ENCODE results near the gene SPDL1. TPM values are rescaled to one million over a fixed set of nuclear protein-coding genes. Genes with fewer than 3 reads are reported as not detected.

SPDL1 gene
- total RNA-seq, 2 experiments from 2014 or later = 63.6 to 64.1 TPM

DNA sequence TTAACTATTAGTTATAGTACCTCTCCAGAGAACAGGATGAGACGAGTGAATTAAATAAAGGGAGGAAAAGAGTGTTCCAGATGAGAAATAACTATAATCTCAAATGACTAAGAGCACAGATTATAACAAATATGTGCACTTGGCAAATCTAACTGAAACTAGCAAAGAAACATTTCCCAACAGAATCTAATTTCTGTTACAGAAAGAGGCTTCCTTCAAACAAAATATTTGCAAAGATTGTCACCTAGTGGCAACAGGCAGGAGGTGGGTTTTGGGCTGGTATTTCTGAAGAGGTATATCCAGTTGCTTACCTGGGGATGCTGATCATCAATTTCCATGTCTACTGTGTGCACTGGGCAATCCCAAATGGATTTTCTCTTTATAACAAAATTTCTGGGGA is 5.6 kb upstream of the SPDL1 start:
- Mint-ChIP-seq H3K9me3 (ENCODE audit: insufficient read depth) (no peaks in the 10 kb centered on the region), H3K36me3 (ENCODE audit: low read depth) (no peaks in the 10 kb centered on the region), H3K4me1 (ENCODE audit: low read depth) (peaks cover 7% of the 10 kb centered on the region), H3K4me3 (no peak overlapping the region), H3K27ac (no peak overlapping the region), H3K27me3 (ENCODE audit: low read depth) (peaks cover 32% of the 10 kb centered on the region)
- ATAC-seq (no peak), DNase-seq (no peak)
- CTCF ChIA-PET = no interaction called here
- POLR2A ChIA-PET = no interaction called here

DNA sequence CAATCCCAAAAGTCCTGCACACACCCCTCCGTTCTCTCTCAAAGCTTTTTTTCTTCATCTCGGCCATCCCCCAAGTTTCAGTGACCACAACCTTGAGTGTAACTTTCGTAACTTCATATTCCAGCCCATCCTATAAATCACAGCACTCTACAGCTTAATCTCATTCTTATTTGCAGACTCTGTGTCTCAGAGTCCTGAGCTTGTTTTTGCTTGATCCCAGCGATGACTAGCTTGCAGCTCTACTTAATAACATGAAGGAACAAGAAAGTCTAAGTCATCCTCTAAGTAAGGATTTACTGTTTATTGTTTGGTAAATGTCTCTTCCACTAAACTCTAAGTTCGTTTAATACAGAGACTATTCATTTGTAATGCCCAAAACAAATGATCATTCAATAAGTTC is 2.6 kb upstream of the SPDL1 start:
- POLR2A ChIA-PET = interaction anchor here (0.6 kb wide), 1 partner anchor 101 kb away, joined by 5 read pairs; no protein-coding TSS in a partner anchor
- Mint-ChIP-seq H3K9me3 (ENCODE audit: insufficient read depth) (no peaks in the 10 kb centered on the region), H3K36me3 (ENCODE audit: low read depth) (peaks cover 2% of the 10 kb centered on the region), H3K4me1 (ENCODE audit: low read depth) (peaks cover 25% of the 10 kb centered on the region), H3K27ac (no peak overlapping the region), H3K27me3 (ENCODE audit: low read depth) (peaks cover 14% of the 10 kb centered on the region), H3K4me3 (no peak overlapping the region)
- ATAC-seq = no peak
- DNase-seq = no peak
- CTCF ChIA-PET = interaction anchor here (0.8 to 3.5 kb wide), 12 partner anchors 8 to 902 kb away, joined by 3 to 20 read pairs (median 3); no protein-coding TSS in a partner anchor

DNA sequence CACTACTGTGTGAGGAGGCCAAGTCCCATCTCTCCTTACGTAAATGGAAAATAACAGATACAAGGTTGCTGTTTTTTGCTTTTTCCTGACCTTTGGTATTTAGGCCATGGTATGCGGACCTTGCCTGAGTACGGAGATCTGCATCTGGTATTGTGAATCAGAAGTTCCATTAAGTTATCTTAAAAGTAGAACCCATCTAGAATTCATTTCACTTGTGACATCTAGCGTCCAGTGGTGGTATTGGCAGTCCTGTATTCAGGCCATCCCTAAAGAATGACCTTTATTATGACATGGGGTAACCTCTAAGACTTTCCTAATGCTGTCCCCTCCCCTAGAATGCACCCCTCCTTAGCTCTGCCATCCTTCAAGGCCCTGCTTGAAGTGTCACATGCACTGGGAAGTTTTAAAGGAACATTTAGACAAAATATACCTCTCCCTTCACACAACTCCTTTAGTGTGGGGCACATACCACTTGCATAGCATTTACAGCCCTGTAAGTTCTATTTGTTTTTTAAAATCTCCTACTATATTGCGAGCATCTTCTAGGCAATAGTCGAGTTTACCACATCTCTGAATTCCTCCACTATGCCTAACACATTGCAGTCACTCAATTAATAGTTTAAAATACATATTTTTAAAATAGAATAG is 1.9 kb upstream of the SPDL1 start:
- Mint-ChIP-seq H3K9me3 (ENCODE audit: insufficient read depth) (no peaks in the 10 kb centered on the region), H3K27ac (no peak overlapping the region), H3K4me1 (ENCODE audit: low read depth) (peaks cover 31% of the 10 kb centered on the region), H3K36me3 (ENCODE audit: low read depth) (peaks cover 5% of the 10 kb centered on the region), H3K27me3 (ENCODE audit: low read depth) (peaks cover 9% of the 10 kb centered on the region), H3K4me3 (no peak overlapping the region)
- ATAC-seq = peak; percentile 17
- peak; percentile 73 for DNase-seq
- POLR2A ChIA-PET = interaction anchor here (0.5 to 1.0 kb wide), 3 partner anchors 56 to 390 kb away, joined by 4 to 5 read pairs (median 5); partner anchors contain the start of gene DOCK2
- CTCF ChIA-PET = interaction anchor here (1.0 to 3.5 kb wide), 10 partner anchors 12 to 903 kb away, joined by 3 to 20 read pairs (median 4); no protein-coding TSS in a partner anchor

DNA sequence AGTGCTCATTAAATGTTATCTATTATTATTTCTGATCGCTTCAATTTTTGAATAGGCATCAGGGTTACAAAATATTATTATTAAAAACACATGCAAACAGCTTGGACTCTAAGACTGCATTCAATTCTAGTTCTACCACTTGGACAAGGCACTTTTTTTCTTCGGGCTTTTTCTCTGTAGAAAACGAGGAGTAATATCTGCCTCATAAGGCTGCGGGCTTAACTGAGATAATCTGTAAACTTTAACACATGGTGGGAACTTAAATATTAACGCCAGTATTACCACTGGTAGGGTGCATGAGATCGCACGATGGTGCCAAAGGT is 511 bp upstream of the SPDL1 start:
- peak overlapping the region; percentile 98 for H3K4me3 Mint-ChIP-seq
- no peaks in the 10 kb centered on the region for H3K9me3 Mint-ChIP-seq (ENCODE audit: insufficient read depth)
- H3K27ac Mint-ChIP-seq = peak overlapping the region; percentile 97
- H3K36me3 Mint-ChIP-seq (ENCODE audit: low read depth) = peaks cover 5% of the 10 kb centered on the region
- peaks cover 2% of the 10 kb centered on the region for H3K27me3 Mint-ChIP-seq (ENCODE audit: low read depth)
- no peak for ATAC-seq
- CTCF ChIA-PET = interaction anchor here (1.2 to 3.5 kb wide), 4 partner anchors 9 to 596 kb away, joined by 3 to 20 read pairs (median 5); no protein-coding TSS in a partner anchor
- POLR2A ChIA-PET = interaction anchor here (1.2 to 1.4 kb wide), 5 partner anchors 9 to 88 kb away, joined by 3 to 32 read pairs (median 5); partner anchors contain the start of gene DOCK2
- peaks cover 36% of the 10 kb centered on the region for H3K4me1 Mint-ChIP-seq (ENCODE audit: low read depth)
- no peak for DNase-seq

DNA sequence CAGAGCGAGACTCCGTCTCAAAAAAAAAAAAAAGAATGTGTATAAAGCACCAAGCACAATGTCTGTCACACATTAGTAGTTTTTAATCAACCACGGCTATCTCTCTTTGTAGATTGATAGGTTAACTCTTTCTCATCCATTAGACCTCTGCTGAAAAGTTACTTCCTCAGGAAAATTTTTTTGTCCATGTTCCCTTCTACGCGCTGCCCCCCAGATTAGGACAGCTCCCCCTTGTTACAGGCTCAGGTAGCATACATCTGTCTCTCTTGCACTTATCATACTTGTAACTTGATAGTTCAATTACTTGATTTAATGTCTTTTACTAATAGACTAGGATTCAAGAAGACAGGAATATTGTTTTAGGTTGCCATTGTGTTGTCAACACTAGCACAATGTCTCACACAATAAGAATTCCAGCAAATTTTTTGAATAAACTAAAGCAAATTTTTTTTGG is 1.5 kb downstream of the SPDL1 start:
- H3K4me3 Mint-ChIP-seq = peak overlapping the region; percentile 98
- no peak for DNase-seq
- H3K4me1 Mint-ChIP-seq (ENCODE audit: low read depth) = peaks cover 36% of the 10 kb centered on the region
- ChIA-PET CTCF (no interaction called here), POLR2A (interaction anchor here (0.5 to 1.0 kb wide), 2 partner anchors 53 to 746 kb away, joined by 4 read pairs; partner anchors contain the start of gene DOCK2)
- H3K27ac Mint-ChIP-seq = peak overlapping the region; percentile 27
- ATAC-seq = no peak
- no peaks in the 10 kb centered on the region for H3K9me3 Mint-ChIP-seq (ENCODE audit: insufficient read depth)
- H3K36me3 Mint-ChIP-seq (ENCODE audit: low read depth) = peaks cover 19% of the 10 kb centered on the region
- no peaks in the 10 kb centered on the region for H3K27me3 Mint-ChIP-seq (ENCODE audit: low read depth)

DNA sequence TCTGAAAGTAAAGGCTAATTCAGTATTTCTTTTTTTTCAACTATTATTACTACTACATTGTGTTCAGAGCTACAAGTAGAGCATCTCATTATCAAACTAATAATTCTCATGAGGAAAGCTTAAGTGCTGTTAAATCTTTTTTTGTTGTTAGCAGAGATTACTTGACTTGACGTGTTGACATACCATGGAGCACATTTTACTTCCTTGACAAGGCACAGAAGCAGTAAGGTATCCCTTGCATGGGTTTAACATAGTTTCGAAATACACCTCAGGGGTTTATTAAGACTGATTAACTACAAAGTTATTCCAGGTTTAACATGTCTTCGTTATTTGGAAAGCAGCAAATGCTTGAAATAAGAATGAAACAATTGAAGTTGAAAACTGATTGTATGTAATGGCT is 7.0 kb downstream of the SPDL1 start:
- POLR2A ChIA-PET = no interaction called here
- CTCF ChIA-PET = no interaction called here
- no peak for ATAC-seq
- Mint-ChIP-seq H3K27ac (no peak overlapping the region), H3K36me3 (ENCODE audit: low read depth) (peaks cover 59% of the 10 kb centered on the region), H3K4me3 (no peak overlapping the region), H3K4me1 (ENCODE audit: low read depth) (peaks cover 14% of the 10 kb centered on the region), H3K27me3 (ENCODE audit: low read depth) (no peaks in the 10 kb centered on the region), H3K9me3 (ENCODE audit: insufficient read depth) (no peaks in the 10 kb centered on the region)
- no peak for DNase-seq

GRCh38 chr5:169591636-169592035 is 8.1 kb downstream of the SPDL1 start:
- no peak overlapping the region for H3K4me3 Mint-ChIP-seq
- no peaks in the 10 kb centered on the region for H3K9me3 Mint-ChIP-seq (ENCODE audit: insufficient read depth)
- peaks cover 5% of the 10 kb centered on the region for H3K4me1 Mint-ChIP-seq (ENCODE audit: low read depth)
- no peak for ATAC-seq
- no peak for DNase-seq
- H3K36me3 Mint-ChIP-seq (ENCODE audit: low read depth) = peaks cover 62% of the 10 kb centered on the region
- POLR2A ChIA-PET = interaction anchor here (0.9 kb wide), 1 partner anchor 8 kb away, joined by 5 read pairs; the partner anchor contains the start of gene SPDL1
- H3K27me3 Mint-ChIP-seq (ENCODE audit: low read depth) = no peaks in the 10 kb centered on the region
- no peak overlapping the region for H3K27ac Mint-ChIP-seq
- CTCF ChIA-PET = no interaction called here

DNA sequence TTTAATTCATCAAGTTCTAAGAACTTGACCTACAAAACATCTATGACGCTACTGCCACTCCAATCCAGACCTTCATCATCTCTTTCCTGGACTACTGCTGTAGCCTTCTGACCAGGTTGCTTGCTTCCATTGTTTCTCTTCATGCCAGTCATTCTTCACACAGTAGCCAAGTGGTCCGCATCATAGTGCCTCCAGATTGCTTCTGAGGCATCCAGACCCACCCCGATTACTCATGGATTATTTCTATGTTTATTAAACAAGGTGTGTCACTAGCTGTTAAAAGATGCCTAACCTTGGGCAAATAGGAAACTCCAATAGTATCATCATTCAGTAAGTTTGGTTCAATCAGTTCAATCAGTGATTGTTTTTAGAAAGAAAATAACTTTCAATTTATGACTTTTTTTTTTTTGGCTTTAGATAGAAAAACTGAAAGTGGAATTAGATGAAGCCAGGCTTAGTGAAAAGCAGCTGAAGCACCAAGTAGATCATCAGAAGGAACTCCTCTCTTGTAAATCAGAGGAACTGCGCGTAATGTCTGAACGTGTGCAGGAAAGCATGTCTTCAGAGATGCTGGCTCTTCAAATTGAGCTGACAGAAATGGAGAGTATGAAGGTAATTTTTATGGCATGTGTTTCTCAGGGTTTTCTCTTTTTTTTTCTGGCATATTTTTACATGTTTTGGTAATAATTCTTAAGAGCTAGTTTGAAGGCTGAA is 9.5 kb downstream of the SPDL1 start:
- ChIA-PET CTCF (no interaction called here), POLR2A (no interaction called here)
- no peak overlapping the region for H3K4me3 Mint-ChIP-seq
- H3K27ac Mint-ChIP-seq = no peak overlapping the region
- no peaks in the 10 kb centered on the region for H3K9me3 Mint-ChIP-seq (ENCODE audit: insufficient read depth)
- H3K27me3 Mint-ChIP-seq (ENCODE audit: low read depth) = no peaks in the 10 kb centered on the region
- peaks cover 71% of the 10 kb centered on the region for H3K36me3 Mint-ChIP-seq (ENCODE audit: low read depth)
- DNase-seq (no peak), ATAC-seq (no peak)
- H3K4me1 Mint-ChIP-seq (ENCODE audit: low read depth) = no peaks in the 10 kb centered on the region

DNA sequence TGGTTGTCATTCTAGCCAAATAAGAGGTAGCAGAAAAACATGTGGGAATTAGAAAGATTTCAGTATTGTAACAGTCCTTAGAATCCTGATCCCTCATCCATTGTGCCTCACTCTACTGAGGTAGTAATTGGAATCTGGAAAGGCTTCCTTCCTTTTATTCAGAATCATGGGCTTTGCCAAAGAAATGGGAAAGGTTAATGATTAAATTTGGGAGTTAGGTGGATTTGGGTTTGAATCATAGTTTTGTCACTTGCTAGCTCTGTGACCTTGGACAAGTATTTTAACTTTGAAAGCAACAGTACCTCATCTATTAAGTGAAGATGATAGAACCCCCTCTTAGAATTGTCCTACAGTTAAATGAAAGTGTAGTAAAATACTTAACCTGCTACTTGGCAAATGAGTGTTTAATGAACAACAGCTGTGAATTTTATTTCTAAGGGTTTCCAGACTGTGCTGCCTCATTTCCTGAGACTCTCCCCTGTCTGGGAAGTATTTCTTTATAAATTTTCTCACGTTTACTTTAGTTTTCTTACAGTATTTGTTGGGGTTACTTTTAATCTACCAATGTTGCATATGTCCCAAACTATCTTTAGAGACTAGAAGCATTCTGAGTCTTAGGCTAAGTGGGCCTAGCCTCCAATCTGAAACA is 11.7 kb downstream of the SPDL1 start:
- no peak for DNase-seq
- Mint-ChIP-seq H3K36me3 (ENCODE audit: low read depth) (peaks cover 70% of the 10 kb centered on the region), H3K4me1 (ENCODE audit: low read depth) (no peaks in the 10 kb centered on the region), H3K27ac (no peak overlapping the region), H3K27me3 (ENCODE audit: low read depth) (no peaks in the 10 kb centered on the region), H3K9me3 (ENCODE audit: insufficient read depth) (no peaks in the 10 kb centered on the region), H3K4me3 (no peak overlapping the region)
- no peak for ATAC-seq
- ChIA-PET POLR2A (interaction anchor here (2.0 kb wide), 1 partner anchor 12 kb away, joined by 7 read pairs; the partner anchor contains the start of gene SPDL1), CTCF (interaction anchor here (1.0 kb wide), 1 partner anchor 14 kb away, joined by 4 read pairs; no protein-coding TSS in a partner anchor)

GRCh38 chr5:169599451-169599850 is 15.9 kb downstream of the SPDL1 start:
- Mint-ChIP-seq H3K4me1 (ENCODE audit: low read depth) (no peaks in the 10 kb centered on the region), H3K9me3 (ENCODE audit: insufficient read depth) (no peaks in the 10 kb centered on the region), H3K27ac (no peak overlapping the region), H3K4me3 (no peak overlapping the region), H3K27me3 (ENCODE audit: low read depth) (no peaks in the 10 kb centered on the region), H3K36me3 (ENCODE audit: low read depth) (peaks cover 65% of the 10 kb centered on the region)
- ChIA-PET CTCF (no interaction called here), POLR2A (no interaction called here)
- no peak for ATAC-seq
- DNase-seq = no peak

GRCh38 chr5:169602535-169602934 is 19.0 kb downstream of the SPDL1 start:
- ATAC-seq (no peak), DNase-seq (no peak)
- ChIA-PET CTCF (no interaction called here), POLR2A (no interaction called here)
- no peak overlapping the region for H3K4me3 Mint-ChIP-seq
- H3K4me1 Mint-ChIP-seq (ENCODE audit: low read depth) = no peaks in the 10 kb centered on the region
- H3K27ac Mint-ChIP-seq = no peak overlapping the region
- H3K9me3 Mint-ChIP-seq (ENCODE audit: insufficient read depth) = no peaks in the 10 kb centered on the region
- peaks cover 4% of the 10 kb centered on the region for H3K27me3 Mint-ChIP-seq (ENCODE audit: low read depth)
- peaks cover 56% of the 10 kb centered on the region for H3K36me3 Mint-ChIP-seq (ENCODE audit: low read depth)

DNA sequence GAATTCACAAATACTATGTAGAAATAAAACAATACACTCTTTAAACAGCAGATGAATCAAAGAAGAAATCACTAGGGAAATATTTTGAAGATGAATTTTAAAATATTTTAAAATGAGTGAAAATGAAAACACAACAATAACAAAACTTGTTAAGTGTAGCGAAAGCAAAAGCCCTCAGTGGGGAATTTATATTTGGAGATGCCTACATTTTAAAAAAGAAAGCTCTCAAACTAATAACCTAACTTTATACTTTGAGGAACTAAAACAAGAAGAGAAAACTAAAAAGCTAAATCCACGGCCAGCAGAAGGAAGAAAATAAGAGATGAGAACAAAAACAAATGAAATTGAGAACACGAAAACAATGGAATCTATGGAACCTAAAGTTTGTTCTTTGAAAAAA is 22.7 kb downstream of the SPDL1 start:
- Mint-ChIP-seq H3K36me3 (ENCODE audit: low read depth) (peaks cover 29% of the 10 kb centered on the region), H3K4me1 (ENCODE audit: low read depth) (no peaks in the 10 kb centered on the region), H3K27me3 (ENCODE audit: low read depth) (peaks cover 17% of the 10 kb centered on the region), H3K4me3 (no peak overlapping the region), H3K9me3 (ENCODE audit: insufficient read depth) (peaks cover 4% of the 10 kb centered on the region), H3K27ac (no peak overlapping the region)
- CTCF ChIA-PET = no interaction called here
- DNase-seq (no peak), ATAC-seq (no peak)
- POLR2A ChIA-PET = no interaction called here
